HG03175 (cell line): ENCODE measurements around the gene DNAJB13.

Experiments used
- ATAC-seq: cut with Tn5 transposase; IDR thresholded peaks from one replicate; pipeline ENCODE4 v1.9.1; 2021; ENCODE audit warnings: mild to moderate bottlenecking, moderate library complexity; ENCODE audit not compliant: unreplicated experiment

Gene DNAJB13

DNA sequence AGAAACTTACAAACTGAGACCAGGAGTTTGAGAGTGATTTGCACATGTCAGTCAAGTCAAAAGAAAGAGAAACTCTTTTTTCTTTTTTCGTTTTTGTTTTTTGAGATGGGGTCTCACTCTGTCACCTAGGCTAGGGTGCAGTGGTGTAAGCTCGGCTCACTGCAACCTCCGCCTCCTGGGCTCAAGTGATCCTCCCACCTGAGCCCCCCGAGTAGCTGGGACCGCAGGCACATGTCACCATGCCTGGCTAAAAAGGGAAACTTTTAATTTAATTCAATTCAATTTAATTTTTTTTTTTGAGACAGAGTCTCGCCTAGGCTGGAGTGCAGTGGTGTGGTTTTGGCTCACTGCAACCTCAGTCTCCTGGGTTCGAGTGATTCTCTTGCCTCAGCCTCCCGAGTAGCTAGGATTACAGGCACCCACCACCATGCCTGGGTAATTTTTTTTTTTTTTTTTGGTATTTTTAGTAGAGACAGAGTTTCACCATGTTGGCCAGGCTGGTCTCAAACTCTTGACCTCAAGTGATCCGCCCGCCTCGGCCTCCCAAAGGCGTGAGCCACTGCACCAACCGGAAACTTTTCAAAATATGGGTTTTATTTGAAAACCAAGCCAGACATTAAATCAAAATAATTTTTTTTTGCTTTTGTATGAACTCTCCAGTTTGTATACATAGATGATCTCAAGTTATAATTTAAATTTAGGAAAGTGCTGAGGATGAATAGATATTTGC, 48.2 kb downstream of the DNAJB13 start:
- ATAC-seq = no peak

DNA sequence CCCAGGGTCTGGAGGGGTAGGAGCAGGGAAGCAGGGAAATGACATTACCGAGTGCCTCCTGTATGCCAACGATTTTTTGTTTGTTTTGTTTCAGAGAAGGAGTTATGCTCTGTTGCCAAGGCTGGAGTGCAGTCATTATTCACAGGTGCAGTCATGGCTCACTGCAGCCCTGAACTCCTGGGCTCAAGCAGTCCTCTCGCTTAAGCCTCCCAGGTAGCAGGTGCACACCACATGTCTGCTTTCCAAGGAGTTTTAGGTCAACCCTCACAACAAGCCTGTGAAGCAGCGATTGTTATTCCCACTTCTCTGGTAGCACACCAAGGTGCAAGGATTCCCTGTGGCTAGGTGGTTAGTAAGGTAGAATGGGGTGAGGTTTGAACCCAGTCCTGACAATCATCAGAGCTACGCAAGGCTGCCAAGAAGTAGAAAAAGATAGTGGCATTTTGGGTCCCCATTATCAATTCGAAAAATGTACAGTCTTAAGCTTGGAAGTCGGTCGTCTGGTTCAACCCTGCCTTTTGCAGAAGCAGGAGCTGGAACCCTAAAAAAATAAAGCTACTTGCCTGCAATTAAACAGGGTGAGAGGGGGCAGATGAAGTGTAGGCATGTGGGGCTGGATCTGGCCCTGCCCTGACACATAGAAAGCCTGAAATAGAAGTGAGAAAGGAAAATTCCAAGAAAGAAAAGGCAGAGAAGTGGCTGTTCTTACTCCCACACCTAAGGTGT, 48.9 kb downstream of the DNAJB13 start:
- no peak for ATAC-seq

DNA sequence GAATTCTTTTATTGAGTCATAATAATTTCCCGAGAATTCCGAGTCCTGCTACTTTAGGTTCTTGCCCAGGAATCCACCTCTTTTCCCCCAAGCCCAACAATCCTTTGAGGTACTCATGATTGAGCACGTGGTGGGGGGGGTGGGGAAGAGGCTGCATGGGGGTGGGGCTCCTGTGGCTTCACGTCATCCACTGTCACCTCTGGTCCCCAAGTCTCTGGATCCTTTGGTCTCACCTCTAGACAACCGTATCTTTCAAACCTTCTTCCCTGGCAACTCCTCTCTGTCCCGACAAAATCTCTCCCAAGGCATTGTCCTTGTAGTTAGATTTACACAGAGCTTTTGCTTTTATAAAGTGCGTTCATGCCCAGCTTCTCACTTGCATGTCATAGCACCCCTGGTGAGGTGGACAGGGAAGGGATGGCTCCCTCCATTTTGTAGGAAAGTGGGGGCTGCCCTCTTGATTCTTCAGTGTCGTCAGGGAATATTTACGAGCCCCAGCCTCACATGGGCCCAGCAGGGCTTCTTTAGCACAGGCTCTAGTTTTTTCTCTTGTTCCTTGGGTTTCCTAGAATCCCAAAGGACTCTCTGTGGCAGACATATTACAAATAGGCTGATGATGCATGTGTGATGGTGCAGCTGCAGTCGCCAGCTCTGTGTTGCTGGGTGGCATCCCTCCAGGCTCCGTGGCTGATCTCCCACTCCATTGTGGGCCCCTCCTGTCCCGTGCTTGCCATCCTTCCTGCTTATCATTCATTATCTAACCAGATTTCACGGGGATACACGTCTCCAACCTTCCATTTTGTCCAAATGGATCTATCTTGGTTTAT, 49.7 kb downstream of the DNAJB13 start:
- ATAC-seq = no peak

DNA sequence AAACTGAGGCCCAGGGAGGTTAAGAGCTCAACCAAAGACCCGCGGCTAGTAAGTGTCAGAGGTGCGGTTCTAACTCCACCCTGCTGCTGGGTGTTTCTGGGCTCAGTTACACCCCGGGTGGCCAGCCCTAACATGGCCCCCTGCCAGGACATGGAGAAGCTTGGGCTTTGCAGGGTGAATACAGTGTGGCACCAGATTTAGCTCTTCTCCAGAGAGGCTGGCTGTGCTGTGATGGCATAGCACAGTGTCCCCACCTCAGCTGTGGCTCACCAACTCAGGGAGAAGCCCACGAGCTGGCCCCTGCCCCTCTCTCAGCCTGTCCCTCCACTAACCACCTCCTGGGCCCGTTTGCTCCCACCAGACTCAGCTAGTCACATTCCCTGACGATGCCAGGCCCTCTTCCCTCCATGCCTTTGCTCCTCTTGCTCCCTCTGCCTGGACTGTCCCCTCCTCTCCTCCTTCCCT, 51.0 kb downstream of the DNAJB13 start:
- no peak for ATAC-seq

DNA sequence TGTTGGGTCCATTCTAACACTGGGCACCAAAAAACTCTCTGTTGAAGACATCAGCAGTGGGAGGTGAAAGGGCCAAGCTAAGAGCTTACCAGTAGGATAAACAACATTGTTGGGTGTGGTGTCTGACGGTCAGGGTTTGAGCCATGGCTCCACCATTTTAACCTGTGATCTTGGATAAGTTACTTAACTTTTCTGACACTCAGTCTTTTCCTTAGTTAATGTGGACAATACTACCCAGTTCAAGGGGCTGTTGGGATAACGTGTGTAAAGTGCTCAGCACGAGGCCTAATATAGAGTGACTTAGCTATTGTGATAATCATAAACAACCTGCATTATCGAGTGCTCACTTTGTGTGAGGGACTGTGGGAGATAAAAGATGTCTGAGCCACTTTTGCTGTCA, 52.0 kb downstream of the DNAJB13 start:
- no peak for ATAC-seq

DNA sequence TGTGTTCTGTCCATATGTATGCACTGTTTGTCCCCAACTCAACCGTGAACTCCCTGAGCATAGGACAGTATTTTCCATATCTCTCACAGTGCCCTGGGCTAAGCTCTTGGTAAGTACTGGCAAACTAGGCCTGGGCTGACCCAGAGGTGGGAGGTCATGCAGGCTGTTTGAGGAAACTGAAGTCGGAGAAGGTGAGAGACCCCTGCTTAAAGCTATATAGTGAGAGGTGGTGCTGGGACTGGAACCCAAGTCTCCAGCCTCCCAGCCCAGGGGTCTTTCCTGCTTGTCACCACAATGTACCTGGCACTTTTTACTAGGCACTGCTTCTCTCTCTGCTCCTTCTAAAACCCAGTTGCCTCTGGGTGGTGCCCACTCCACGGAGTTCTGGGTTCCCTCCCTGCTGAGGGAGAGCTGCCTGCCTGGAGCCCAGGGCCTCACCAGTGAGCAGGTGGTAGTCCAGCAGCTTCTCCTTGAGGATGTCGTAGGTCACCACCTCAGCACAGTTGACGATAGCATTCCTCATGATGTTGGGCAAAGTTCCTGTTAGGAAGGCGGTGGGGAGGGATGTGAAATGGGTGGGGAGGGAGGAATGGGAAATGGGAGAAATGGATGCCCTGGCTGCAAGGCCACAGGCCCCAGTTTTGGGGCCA, 53.3 kb downstream of the DNAJB13 start:
- no peak for ATAC-seq

DNA sequence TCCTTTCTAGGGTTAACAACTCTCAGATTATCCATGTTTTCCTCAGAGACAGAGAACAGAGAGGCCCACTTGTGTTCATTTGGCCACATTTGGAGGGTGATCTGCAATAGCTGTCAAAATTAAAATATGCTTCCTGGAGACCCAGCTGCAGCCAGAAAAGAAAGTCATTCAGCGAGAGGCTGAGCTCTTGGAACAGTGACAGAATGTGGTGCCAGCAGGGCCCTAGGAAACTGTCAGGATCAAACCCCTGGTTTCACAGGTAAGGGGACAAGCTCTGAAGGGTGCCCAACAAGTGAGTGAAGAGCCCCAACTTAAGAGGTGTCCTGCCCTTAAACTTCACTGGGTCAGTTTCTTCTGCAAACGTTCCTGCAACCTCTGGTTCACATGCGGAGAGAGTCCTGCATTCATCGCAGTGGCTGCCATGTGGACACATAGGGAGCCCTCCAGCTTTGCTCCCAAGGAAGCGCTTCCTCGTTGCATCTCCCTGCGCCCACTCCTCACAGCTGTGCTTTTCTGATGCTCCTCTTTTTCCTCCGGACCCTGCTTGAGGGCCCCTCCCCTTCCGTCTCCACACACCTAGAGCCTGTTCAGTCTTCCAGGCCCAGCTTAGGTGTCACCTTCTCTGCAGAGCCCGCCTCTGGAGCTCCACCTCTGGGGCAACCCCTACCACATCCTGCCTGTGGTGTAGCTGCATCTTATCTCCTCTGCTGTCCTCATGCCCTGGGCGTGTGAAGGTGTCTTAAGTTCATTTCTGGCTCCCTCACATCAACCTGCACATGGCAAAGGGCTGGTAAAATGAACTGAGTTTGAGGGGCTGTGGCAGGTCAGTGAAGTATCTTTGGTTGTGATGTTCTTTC, 54.2 kb downstream of the DNAJB13 start:
- ATAC-seq = no peak

DNA sequence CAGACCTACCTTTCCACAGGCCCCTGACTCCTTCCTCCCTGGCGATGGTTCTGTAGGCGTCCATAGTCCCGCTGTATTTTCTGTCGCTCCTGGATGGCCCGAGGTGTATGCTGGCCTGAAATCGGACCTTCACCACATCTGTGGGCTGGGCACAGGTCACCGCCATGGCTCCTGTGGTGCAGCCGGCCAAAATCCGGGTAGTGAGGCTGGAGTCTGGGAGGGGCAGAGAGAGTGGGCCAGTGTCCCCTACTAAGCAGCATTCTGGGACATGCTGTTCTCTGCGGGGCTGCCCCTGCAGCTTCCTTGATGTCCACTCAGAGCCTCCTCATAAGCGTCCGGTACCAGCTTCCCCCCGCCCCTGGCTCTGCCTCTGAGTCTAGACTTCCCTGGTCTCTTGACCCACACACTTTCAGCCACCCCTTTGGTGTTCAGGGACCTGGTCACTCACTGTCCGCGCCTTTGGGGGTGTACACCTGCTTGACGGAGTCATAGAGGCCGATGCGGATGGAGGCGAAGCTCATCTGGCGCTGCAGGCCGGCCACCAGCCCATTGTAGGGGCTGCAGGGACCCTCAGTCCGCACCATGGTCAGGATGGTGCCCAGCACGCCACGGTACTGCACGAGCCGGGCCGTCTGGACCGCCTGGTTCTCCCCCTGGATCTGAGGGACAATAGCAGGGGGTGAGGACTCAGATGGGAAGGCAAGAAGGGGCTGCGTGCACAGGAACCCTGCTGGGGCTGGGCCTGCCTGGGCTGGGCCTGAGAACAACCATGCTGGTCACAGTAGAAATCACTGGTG, 55.1 kb downstream of the DNAJB13 start:
- no peak for ATAC-seq

DNA sequence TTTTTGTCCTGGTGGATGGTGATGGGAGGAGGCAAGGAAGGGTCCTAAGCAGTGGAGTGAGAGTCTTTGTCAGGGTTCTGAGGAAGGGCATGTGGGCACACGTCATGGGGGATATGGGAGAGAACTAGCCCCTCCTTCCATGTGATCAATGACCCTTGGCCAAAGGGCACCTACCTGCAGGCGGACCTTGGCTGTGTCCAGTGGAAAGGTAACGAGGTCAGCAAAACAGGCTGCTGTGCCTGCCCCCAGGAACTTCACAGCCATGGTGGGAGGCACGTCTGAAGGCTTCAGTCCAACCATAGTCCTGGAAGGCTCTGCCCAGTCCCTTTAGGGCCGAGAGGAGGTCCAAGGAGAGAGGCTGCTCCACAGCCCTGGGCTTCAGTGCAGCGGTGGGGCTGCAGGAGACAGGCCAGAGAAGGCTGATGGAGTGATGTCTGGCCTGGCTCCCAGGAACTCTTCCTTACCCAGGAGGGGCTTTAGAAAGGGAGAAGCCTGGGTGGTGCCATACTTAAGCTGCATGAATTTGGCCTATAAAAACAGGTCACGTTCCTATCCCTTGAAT, 56.0 kb downstream of the DNAJB13 start:
- no peak for ATAC-seq

DNA sequence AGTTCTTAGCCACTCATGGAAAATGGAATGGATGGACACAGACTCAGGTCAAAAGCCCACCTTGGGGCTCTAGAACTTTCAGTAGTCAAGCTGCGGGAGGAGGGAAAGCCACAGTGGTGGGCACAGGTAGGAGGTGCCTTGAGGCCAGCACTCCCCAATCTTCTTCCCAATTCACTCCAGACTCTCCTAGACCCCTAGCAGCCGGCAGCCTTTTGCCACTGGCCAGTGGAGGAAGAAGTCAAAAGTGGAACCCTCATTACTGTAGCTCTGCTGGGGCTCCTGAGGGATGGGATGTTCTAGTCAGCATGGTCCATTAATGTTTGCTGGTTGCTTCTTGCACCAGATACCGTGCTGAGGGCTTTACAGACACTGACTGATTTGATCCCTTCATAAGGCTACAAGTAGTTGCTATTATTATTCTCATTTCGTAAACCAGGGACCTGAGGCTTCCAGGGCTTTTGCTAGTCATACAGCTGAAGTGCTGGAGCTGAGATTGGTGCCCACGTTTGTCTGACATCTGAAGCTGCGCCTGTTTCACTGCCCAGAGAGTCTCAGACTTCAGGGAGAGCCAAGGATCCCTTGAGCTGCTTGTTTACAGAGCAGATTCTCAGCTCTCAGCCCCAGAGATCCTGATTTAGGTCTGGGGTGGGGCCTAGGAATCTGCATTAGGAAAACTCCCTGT, 57.0 kb downstream of the DNAJB13 start:
- ATAC-seq = no peak

DNA sequence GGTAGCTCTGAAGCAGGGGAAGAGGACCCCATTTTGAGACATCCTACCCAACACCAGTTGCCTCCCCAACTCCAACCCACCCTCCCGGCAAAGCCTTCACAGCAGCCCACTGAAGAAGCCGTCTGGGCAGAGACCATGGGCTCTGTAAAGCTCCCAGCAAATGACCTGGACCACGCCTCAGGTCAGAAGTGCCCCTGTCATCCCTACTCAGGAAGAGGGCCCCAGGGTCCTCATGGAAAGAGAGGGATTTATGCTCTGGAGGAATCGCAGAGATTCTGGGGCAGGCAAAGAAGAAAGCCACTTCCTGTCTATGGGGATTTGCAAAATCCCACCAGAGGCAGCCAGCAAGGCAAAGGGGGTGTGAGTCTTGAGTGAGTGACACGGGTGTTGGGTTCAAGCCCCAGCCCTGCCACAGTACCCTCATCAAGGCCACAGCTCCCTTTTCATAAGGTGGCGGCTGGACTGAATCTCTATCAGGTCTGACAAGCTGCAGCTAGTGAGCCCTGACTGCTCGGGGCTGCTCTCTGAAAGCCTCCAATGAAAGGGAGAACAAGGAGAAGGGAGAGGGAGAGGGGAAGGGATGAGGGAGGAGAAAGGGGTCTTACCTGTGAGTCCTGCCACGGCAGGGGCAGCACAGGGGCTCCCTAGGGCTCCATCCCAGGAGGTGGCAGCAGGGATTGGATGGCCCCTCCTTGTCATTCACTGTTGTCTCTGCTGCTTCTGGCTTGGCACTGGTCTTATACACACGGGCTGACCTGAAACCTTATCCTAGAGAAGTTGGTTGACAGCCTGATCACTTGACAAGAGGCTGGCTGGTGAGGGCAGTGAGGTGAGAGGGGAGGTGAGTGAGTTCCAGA, 57.8 kb downstream of the DNAJB13 start, which contains the start of gene UCP3:
TSS of gene UCP3 (minus strand) at position 713 of the 857 bp plus-strand sequence. CDS start 2,043 bp downstream, outside the sequence.
- no peak for ATAC-seq

DNA sequence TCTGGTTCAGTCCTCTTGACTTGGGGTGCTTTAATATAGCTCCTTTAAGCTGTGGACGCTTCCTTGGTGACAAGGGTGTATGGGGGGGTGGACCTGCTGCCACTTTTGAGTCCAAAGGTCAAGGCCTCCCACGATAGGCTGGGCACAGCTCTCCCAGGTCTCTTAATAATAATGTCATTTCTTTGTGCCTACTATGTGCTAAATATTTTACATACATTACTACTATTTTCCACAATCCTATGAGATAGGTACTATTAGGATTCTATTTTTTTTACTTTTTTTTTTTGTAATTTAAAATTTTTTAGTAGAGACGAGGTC, 58.4 kb downstream of the DNAJB13 start:
- ATAC-seq = no peak

DNA sequence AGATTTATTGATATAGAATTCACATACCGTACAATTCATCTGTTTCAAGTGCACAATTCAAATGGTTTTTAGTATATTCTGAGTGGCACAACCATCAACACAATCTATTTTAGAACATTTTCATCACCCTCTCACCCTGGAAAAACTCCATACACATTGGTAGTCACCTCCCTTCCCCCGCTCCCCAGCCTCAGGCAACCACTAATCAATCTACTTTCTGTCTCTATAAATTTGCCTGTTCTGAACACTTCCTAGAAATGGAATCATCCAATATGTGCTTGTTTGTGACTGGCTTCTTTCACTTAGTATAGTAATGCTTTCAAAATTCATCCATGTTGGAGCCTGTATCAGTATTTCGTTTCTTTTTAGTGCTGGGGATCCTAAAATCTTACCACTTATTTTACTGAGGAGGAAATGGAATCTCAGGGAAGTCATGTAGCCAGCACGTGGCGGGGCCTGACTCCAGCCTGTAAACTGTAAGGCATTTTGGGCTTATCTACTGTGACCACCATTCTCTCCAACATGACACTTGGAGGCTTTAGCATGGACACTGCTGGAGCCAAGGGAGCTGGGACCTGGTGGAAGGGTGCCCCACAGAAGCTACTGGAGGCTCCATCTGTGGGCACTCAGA, 59.0 kb downstream of the DNAJB13 start:
- no peak for ATAC-seq

DNA sequence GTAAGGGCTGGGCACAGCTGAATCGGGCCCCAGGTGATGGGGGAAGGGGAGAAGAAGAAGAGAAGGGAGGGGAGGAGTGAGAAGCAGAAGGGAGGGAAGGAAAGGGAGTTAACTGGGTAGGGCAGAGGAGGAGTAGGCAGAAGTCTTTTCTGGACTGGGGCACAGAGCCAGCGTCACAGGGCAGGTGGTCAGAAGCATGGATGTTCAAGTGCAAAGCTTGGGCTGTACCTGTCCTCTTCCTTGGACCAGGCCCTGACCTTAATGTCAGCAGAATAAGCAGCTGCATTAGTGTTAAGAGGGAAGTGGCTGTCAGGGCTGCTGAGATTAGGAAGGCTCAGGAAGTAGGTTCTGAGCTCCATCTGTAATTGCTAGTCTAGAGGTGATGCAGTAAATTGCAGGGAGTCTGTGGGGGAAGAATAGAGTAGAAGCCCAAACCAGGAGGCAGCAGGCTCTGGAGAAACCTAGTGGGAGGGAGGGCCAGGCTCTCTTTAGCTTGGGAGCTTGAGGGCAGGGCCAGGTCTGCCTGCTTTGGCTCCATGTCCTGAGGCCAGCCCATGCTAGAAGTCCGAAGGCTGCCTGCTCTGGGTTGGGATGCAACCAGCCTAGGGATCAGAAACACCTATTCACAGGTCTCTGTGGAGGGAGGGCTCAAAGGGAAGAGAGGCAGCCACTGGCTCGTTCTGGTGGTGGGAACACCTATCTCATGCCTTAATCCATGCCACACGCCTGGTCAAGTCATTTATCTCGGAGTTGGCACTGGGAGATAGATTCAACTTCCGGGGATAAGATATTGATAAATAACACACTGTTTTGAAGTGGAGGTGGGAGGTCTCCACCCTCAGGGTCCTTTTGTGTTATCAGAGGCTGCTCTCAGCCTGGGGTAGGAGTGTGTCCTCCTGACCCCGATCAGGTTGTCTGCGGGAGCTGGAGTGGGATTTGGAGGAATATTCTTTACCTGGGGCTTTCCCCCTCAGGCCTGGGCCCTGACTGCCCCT, 59.8 kb downstream of the DNAJB13 start:
- no peak for ATAC-seq

DNA sequence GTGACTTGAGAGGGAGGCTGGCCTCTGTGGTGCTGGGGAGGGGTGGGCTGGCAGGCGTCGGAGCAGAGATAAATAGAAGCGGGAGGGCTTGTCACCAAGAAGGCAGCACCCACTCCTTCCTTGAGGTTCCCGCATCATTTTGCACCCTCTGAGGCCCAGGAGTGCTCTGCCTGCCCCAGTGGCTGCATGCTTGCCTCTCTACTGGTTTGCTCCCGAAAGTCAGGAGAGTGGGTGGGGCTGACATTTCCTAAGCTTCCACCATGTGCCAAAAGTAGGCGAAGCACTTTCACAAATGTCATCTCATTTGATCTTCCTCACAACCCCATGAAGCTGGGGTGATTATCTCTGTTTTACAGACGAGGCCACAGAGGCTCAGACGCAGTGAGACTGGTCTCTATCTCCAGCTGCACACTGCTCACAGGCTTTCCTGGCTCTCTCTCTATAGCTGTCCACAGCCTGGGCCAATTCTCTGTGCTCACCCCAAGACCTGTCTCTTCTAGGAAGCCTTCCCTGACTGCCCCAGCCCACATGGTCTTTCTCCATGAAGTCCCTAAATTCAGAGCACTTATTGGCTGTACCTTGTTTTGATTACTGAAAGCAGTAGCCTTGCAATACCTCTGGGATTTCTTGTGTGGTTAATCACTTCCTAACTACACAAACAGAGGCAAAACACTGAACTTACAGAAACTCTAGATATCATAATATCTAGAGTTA, 60.7 kb downstream of the DNAJB13 start:
- ATAC-seq = peak; percentile 86
